Astrocyte (in vitro differentiated cells and primary cell): ENCODE measurements around the gene UBR2. TPM values are rescaled to one million over a fixed set of nuclear protein-coding genes. Genes with fewer than 3 reads are reported as not detected.
"Not testable (repeated sequence)": the region's sequence is repeated elsewhere in the genome, so short reads cannot be mapped to it uniquely, and the experiment has no call there.

Experiments used
- DNase-seq: peaks from one replicate; pipeline ENCODE4 v3.0.0-alpha.2; 2010; ENCODE audit warnings: low read depth
- FAIRE-seq: peaks from 2 replicates; lab custom pipeline; 2011; peaks lifted over from hg19 to GRCh38; lab: Jason Lieb, UNC
- H2AFZ ChIP-seq: 2 replicates; pipeline ENCODE4 v1.6.0; 2012; ENCODE audit warnings: low read depth, low read length, inconsistent platforms
- H3K27ac ChIP-seq: 2 replicates; pipeline ENCODE4 v1.5.1; 2011; ENCODE audit warnings: low read depth, low read length, inconsistent platforms
- H3K27me3 ChIP-seq: 2 replicates; pipeline ENCODE4 v1.6.0; 2011; ENCODE audit warnings: low read length, inconsistent platforms; ENCODE audit not compliant: insufficient read depth
- H3K36me3 ChIP-seq: 2 replicates; pipeline ENCODE4 v1.5.1; 2011; ENCODE audit warnings: low read length, inconsistent platforms; ENCODE audit not compliant: insufficient read depth
- H3K4me1 ChIP-seq: 2 replicates; pipeline ENCODE4 v1.5.1; 2011; ENCODE audit warnings: low read length, inconsistent platforms; ENCODE audit not compliant: insufficient read depth
- H3K4me2 ChIP-seq: 2 replicates; pipeline ENCODE4 v1.6.0; 2012; ENCODE audit warnings: low read length, inconsistent platforms
- H3K4me3 ChIP-seq: 2 replicates; pipeline ENCODE4 v1.5.1; 2011; ENCODE audit warnings: low read depth, mild to moderate bottlenecking, low read length, inconsistent platforms; ENCODE audit not compliant: insufficient read depth
- H3K79me2 ChIP-seq: 2 replicates; pipeline ENCODE4 v1.6.0; 2012; ENCODE audit warnings: mild to moderate bottlenecking, low read length, inconsistent platforms; ENCODE audit not compliant: insufficient read depth
- H3K9ac ChIP-seq: 2 replicates; pipeline ENCODE4 v1.6.0; 2012; ENCODE audit warnings: mild to moderate bottlenecking, low read length, inconsistent platforms
- H3K9me3 ChIP-seq: 2 replicates; pipeline ENCODE4 v1.5.1; 2012; ENCODE audit warnings: low read depth, mild to moderate bottlenecking, low read length, inconsistent platforms; ENCODE audit not compliant: insufficient read depth
- H4K20me1 ChIP-seq: 2 replicates; pipeline ENCODE4 v1.6.0; 2012; ENCODE audit warnings: low read length, inconsistent platforms; ENCODE audit not compliant: insufficient read depth
- H3K27ac Mint-ChIP-seq: one replicate; pipeline ENCODE4 v1.8.0; 2021; ENCODE audit warnings: mild to moderate bottlenecking, mixed read lengths; ENCODE audit not compliant: unreplicated experiment
- H3K27me3 Mint-ChIP-seq: one replicate; pipeline ENCODE4 v1.8.0; 2021; ENCODE audit warnings: low read depth, mixed read lengths; ENCODE audit not compliant: unreplicated experiment
- H3K36me3 Mint-ChIP-seq: one replicate; pipeline ENCODE4 v1.8.0; 2021; ENCODE audit warnings: low read depth, mixed read lengths; ENCODE audit not compliant: unreplicated experiment
- H3K4me1 Mint-ChIP-seq: one replicate; pipeline ENCODE4 v1.8.0; 2021; ENCODE audit warnings: low read depth, mixed read lengths; ENCODE audit not compliant: unreplicated experiment
- H3K4me3 Mint-ChIP-seq: one replicate; pipeline ENCODE4 v1.8.0; 2021; ENCODE audit warnings: mild to moderate bottlenecking, moderate library complexity, mixed read lengths; ENCODE audit not compliant: unreplicated experiment
- H3K9me3 Mint-ChIP-seq: one replicate; pipeline ENCODE4 v1.8.0; 2021; ENCODE audit warnings: mild to moderate bottlenecking, mixed read lengths; ENCODE audit not compliant: unreplicated experiment
- CTCF ChIP-seq: IDR thresholded peaks from 2 replicates; pipeline ENCODE4 v1.5.1; 2011; ENCODE audit warnings: low read depth, mild to moderate bottlenecking, inconsistent platforms, low read length, moderate library complexity; ENCODE audit not compliant: insufficient read depth
- EZH2 ChIP-seq: IDR thresholded peaks from 2 replicates; pipeline ENCODE4 v1.6.1; 2012; ENCODE audit warnings: mild to moderate bottlenecking, low read length, inconsistent platforms; ENCODE audit not compliant: insufficient read depth
- total RNA-seq: library from RNA; stranded (reverse); gene quantifications from 2 replicates; pipeline ENCODE4 v1.2.1, GENCODE V29; 2021

The UBR2 gene
- total RNA-seq, 1 donor from 2014 or later, result 23.3 TPM

GRCh38 chr6:42727087-42727611, 163.3 kb downstream of the UBR2 start:
- Histone ChIP-seq H3K27ac (peak overlapping the region; percentile 35), H3K4me1 (peaks cover 5% of the 10 kb centered on the region), H4K20me1 (no peaks in the 10 kb centered on the region), H3K27me3 (no peaks in the 10 kb centered on the region), H3K79me2 (no peaks in the 10 kb centered on the region), H3K4me3 (peak overlapping the region; percentile 58), H3K4me2 (peak overlapping the region; percentile 91), H3K9ac (peak overlapping the region; percentile 73), H3K36me3 (no peaks in the 10 kb centered on the region), H3K9me3 (no peaks in the 10 kb centered on the region), H2AFZ (peak overlapping the region; percentile 99)
- Mint-ChIP-seq H3K9me3 (no peaks in the 10 kb centered on the region), H3K27ac (no peak overlapping the region), H3K36me3 (no peaks in the 10 kb centered on the region), H3K4me1 (no peaks in the 10 kb centered on the region), H3K27me3 (peaks cover 3% of the 10 kb centered on the region), H3K4me3 (no peak overlapping the region)
- TF ChIP-seq EZH2 (no peak), CTCF (no peak)
- DNase-seq, result no peak
- FAIRE-seq, result no peak

GRCh38 chr6:42727627-42728026, 163.8 kb downstream of the UBR2 start:
- Histone ChIP-seq H2AFZ (peak overlapping the region; percentile 99), H3K79me2 (no peaks in the 10 kb centered on the region), H3K4me3 (peak overlapping the region; percentile 58), H4K20me1 (no peaks in the 10 kb centered on the region), H3K27ac (no peak overlapping the region), H3K4me1 (peaks cover 5% of the 10 kb centered on the region), H3K27me3 (no peaks in the 10 kb centered on the region), H3K4me2 (peak overlapping the region; percentile 91), H3K9me3 (no peaks in the 10 kb centered on the region), H3K36me3 (no peaks in the 10 kb centered on the region), H3K9ac (peak overlapping the region; percentile 73)
- Mint-ChIP-seq H3K36me3 (no peaks in the 10 kb centered on the region), H3K4me1 (no peaks in the 10 kb centered on the region), H3K27me3 (peaks cover 3% of the 10 kb centered on the region), H3K9me3 (no peaks in the 10 kb centered on the region), H3K27ac (no peak overlapping the region), H3K4me3 (no peak overlapping the region)
- DNase-seq (no peak), FAIRE-seq (no peak)
- TF ChIP-seq EZH2, result no peak
- TF ChIP-seq CTCF, result no peak

- no peak overlapping the region for H3K27ac Mint-ChIP-seq
- TF ChIP-seq EZH2 (no peak), CTCF (no peak)
- Histone ChIP-seq H2AFZ (peak overlapping the region; percentile 54), H3K4me1 (peaks cover 5% of the 10 kb centered on the region), H3K79me2 (no peaks in the 10 kb centered on the region), H3K27ac (no peak overlapping the region), H3K4me3 (no peak overlapping the region), H3K4me2 (peak overlapping the region; percentile 25), H3K9ac (no peak overlapping the region), H3K36me3 (no peaks in the 10 kb centered on the region), H3K9me3 (no peaks in the 10 kb centered on the region), H4K20me1 (no peaks in the 10 kb centered on the region), H3K27me3 (no peaks in the 10 kb centered on the region)
- no peaks in the 10 kb centered on the region for H3K36me3 Mint-ChIP-seq
- H3K4me3 Mint-ChIP-seq, result no peak overlapping the region
- FAIRE-seq, result no peak
- peak; percentile 48 for DNase-seq
- no peaks in the 10 kb centered on the region for H3K4me1 Mint-ChIP-seq
- H3K9me3 Mint-ChIP-seq, result no peaks in the 10 kb centered on the region
- H3K27me3 Mint-ChIP-seq, result peaks cover 3% of the 10 kb centered on the region
These were observed 165.9 kb downstream of the UBR2 start for GRCh38 chr6:42729731-42730130.

- not testable (repeated sequence) for H3K4me1 ChIP-seq, H3K27me3 Mint-ChIP-seq, H3K9me3 Mint-ChIP-seq, H3K4me3 Mint-ChIP-seq, H3K4me1 Mint-ChIP-seq, H2AFZ ChIP-seq, FAIRE-seq, H3K79me2 ChIP-seq, H3K27ac ChIP-seq, H3K36me3 Mint-ChIP-seq, H4K20me1 ChIP-seq, H3K4me2 ChIP-seq, H3K9me3 ChIP-seq, H3K27ac Mint-ChIP-seq, H3K27me3 ChIP-seq, H3K36me3 ChIP-seq, DNase-seq, H3K9ac ChIP-seq, H3K4me3 ChIP-seq
These were observed 170.1 kb downstream of the UBR2 start for GRCh38 chr6:42733867-42734481.
